ENCODE data around the gene DPM3. TPM values are rescaled to one million over a fixed set of nuclear protein-coding genes. Genes with fewer than 3 reads are reported as not detected.

Gene DPM3
- total and polyA plus RNA-seq, 2 of the 13 experiments (the other 11 are each of a cell fraction or from before 2014, with no cell fraction given): 23.2 to 53.4 TPM

DNA sequence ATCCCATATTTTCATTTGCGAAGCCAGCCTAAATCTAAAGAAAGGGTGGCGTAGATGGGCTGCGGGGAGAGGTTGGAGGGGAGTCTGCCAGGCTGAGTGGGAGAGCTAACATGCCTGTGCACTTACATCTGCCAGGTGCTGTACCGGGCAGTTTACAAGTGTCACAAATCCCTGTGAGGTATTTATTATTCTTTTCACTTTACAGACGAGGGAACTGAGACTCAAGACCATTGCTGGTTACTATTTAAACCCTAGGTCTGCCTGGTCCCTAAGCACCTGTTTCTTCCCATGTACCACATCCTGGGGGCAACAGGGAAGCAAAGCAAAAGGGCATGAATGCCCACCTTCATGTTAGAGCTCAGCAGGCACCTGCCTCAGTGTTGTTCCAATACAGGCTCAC, 32.0 kb downstream of the DPM3 start:
- Histone ChIP-seq H3K27ac (ENCODE audit: extremely low read length, insufficient read depth, low read length) (no peak overlapping the region), H3K4me2 (ENCODE audit: low read depth, low read length) (no peak overlapping the region), H3K4me1 (ENCODE audit: insufficient read depth, low read length) (peaks cover 69% of the 10 kb centered on the region), H2AFZ (ENCODE audit: low read length) (no peak overlapping the region), H3K27me3 (ENCODE audit: control insufficient read depth in 1 of 2, insufficient read depth in 2 of 2, low read length in 2 of 2) (no peaks in the 10 kb centered on the region), H3K9ac (ENCODE audit: insufficient read depth, low read depth, low read length) (no peak overlapping the region), H4K20me1 (ENCODE audit: insufficient read depth, low read length) (no peaks in the 10 kb centered on the region), H3K79me2 (ENCODE audit: insufficient read depth, low read length) (no peaks in the 10 kb centered on the region), H3K36me3 (replicated peaks in 1 of 2; ENCODE audit: control insufficient read depth in 1 of 2, insufficient read depth in 2 of 2, low read length in 2 of 2) (no peaks in the 10 kb centered on the region), H3K9me3 (ENCODE audit: low read length) (no peaks in the 10 kb centered on the region), H3K4me3 (replicated peaks in 1 of 3; ENCODE audit: insufficient read depth in 1 of 3, low read depth in 2 of 3, low read length in 3 of 3) (no peak overlapping the region)
- no TSS peak for BruUV-seq (replicated peaks)
- 75% methylated on average over 5 of the region's 5 CpGs for WGBS (ENCODE audit: low lambda C conversion rate)
- ATAC-seq: no peak
- ChIA-PET CTCF (ENCODE audit: low intra/inter-chr PET ratio, low total read pairs) (no interaction called here), POLR2A (interaction anchor here (1.3 to 4.7 kb wide), 2 partner anchors 19 to 27 kb away, joined by 3 to 32 read pairs; partner anchors contain the start of genes EFNA1 and SLC50A1)
- TF ChIP-seq IRX3 (CRISPR knock-in tag; IDR thresholded peaks at IDR 0.05; ENCODE audit: borderline replicate concordance, low read depth) (no peak), SCMH1 (CRISPR knock-in tag; IDR thresholded peaks at IDR 0.05; ENCODE audit: borderline replicate concordance) (no peak), DNMT1 (CRISPR knock-in tag; IDR thresholded peaks at IDR 0.05) (no peak), ZBTB4 (CRISPR knock-in tag; IDR thresholded peaks at IDR 0.05; ENCODE audit: borderline replicate concordance) (no peak), STAG1 (CRISPR knock-in tag; IDR thresholded peaks at IDR 0.05) (no peak), SMYD3 (CRISPR knock-in tag; IDR thresholded peaks at IDR 0.05) (no peak), NFKB2 (CRISPR knock-in tag; IDR thresholded peaks at IDR 0.05; ENCODE audit: borderline replicate concordance) (no peak), GABPA (IDR thresholded peaks at IDR 0.05; ENCODE audit: low read depth, low read length) (no peak), GABPA (CRISPR knock-in tag; IDR thresholded peaks at IDR 0.05; ENCODE audit: low read depth) (no peak), RELA (CRISPR knock-in tag; IDR thresholded peaks at IDR 0.05) (no peak), POLR2AphosphoS5 (IDR thresholded peaks at IDR 0.05; ENCODE audit: low read depth, low read length) (no peak), GPBP1L1 (CRISPR knock-in tag; IDR thresholded peaks at IDR 0.05) (no peak)
- TF ChIP-seq, protein P1, sequence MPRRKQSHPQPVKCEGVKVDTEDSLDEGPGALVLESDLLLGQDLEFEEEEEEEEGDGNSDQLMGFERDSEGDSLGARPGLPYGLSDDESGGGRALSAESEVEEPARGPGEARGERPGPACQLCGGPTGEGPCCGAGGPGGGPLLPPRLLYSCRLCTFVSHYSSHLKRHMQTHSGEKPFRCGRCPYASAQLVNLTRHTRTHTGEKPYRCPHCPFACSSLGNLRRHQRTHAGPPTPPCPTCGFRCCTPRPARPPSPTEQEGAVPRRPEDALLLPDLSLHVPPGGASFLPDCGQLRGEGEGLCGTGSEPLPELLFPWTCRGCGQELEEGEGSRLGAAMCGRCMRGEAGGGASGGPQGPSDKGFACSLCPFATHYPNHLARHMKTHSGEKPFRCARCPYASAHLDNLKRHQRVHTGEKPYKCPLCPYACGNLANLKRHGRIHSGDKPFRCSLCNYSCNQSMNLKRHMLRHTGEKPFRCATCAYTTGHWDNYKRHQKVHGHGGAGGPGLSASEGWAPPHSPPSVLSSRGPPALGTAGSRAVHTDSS (CRISPR knock-in tag; conservative IDR thresholded peaks at IDR 0.05): no peak
- no peak for DNase-seq (ENCODE audit: low spot score)
- no peak for FAIRE-seq
- in situ Hi-C loops (cut with HindIII; ENCODE audit: extremely low pct_ligation_motif_present, low pct_unique_long_range_greater_than_20kb) (no loop called here), intact Hi-C loops (cut with micrococcal nuclease; ENCODE audit: unreplicated experiment) (no loop called here)
